Renal cortex interstitium (tissue), 11 donors: ENCODE data around the gene RNF217. TPM values are rescaled to one million over a fixed set of nuclear protein-coding genes. Genes with fewer than 3 reads are reported as not detected.

Experiments
- DNase-seq, 11 donors: peaks; one replicate each; pipeline ENCODE4 v3.0.0-alpha.2; 2013; ENCODE audit warnings: low read depth in 9 of 11, low spot score in 4 of 11; ENCODE audit errors: extremely low read depth in 1 of 11
- polyA plus RNA-seq, 3 donors: library from polyadenylated mRNA; unstranded; fragments of 120-200 nt; gene quantifications; one replicate each; pipeline ENCODE4 v1.2.1, GENCODE V29; 2013; ENCODE audit not compliant: insufficient read length in 3 of 3

The RNF217 gene
- polyA plus RNA-seq, 3 donors = 13.0 to 17.1 (median 14.1) TPM

DNA sequence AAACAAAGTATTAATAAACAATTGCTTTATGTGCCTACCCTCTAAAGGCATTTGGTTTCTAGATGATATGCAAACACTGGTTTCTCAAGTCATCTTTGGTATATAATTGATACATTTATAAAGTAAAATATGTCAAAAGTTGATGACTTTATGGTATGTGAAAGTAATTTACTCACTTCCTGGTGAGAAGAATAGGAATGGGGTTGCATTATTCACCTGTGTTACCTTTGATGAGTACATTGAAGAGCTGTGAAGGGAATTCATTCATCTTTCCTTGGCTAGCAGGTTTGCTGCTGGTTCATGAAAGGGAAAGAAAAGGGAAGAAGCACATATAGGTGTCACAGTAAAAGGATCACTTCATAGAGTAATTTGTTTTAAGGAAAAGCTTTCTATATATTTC, 20.4 kb downstream of the RNF217 start:
- no peak for DNase-seq

DNA sequence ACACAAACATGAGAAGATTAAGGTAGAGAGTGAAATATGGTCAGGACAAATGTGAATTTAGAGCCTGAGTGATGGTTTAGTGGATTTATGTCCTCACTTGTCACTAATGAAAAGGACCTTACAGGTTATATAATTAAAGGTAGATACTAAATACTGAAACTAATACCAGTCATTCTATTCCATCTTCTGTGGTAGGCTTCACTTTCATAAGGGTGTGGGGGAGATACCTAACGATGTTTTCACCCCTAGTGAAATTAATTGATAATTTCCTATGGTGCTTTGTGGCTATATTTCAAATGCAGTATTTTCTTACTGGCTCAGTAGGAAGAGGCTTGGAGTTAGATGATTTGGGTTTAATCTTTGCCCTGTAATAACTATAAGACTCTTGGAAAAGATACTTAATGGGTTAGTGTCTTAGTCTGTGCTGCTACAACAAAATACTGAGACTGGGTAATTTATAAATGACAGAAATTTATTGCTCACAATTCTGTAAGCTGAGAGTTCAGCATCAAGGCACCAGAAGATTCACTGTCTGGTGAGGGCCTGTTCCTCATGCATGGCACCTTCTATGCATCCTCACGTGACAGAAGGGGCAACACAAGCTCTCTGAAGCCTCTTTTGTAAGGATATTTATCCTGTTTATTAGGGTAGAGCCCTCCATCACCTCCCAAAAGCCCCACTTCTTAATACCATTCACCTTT, 21.3 kb downstream of the RNF217 start:
- DNase-seq = no peak

DNA sequence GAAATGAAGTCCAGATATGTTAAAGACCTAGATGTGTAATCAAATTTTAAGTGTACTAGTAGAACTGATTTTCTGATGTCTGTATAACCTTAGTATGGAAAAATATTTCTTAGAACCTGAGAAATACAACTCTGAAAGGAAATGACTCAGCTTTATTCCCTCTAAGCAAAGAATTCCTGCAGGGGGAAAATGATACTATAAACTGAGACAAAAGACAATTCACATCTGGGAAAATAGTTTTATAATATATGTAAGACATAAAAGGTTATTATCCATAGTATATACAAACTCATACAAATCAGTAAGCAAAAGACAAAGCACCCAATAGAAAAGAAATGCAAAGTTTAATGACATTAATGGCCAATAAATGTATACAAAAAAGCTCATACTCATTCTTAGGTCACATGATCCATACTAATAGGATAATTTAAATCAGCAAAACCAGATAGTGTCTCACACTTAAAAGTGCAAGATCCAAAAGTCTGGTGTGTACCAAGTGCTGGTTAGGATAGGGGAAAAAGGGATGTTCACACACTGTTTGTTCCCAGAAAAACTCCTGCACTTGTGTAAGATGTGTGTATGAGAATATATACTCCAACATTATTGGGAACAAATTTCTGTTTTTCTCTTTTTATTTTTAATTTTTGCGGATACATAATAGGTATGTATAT, 22.6 kb downstream of the RNF217 start:
- no peak for DNase-seq

DNA sequence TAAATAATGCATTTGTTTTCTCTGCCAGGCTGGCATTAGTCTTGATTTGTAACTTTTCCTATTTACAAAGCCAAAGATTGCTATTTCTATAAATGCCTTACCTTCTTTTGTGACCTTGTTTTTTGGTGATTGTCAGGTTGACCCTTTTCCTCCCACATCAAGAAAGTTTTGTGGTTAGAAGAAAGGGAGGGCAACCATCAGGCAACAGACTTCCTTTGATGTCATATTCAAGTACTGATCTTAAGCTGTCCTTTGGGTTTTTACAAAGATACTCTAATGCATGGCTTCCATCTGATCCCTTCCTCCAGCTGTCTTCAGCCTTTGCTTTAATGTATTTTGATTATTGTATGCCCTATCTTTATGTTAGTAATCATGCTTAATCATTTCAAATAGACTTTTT, 23.9 kb downstream of the RNF217 start:
- DNase-seq = no peak

DNA sequence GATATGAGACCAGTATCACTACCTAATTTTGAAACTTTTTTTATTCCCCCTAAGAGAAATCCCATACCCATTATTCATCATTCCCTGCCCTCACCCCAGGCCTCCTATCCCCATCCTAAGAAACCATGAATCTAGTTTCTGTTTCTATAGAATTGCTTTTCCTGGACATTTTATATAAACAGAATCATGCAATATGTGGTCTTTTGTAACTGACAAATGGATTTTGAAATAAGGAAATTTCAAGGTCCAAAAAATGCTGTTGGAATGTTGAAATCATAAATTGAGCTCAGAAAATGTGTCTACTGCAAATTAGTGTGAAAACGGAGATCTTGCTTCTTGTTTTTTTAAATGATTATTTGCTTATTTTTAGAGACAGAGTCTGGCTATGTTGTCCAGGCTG, 25.1 kb downstream of the RNF217 start:
- DNase-seq = no peak

DNA sequence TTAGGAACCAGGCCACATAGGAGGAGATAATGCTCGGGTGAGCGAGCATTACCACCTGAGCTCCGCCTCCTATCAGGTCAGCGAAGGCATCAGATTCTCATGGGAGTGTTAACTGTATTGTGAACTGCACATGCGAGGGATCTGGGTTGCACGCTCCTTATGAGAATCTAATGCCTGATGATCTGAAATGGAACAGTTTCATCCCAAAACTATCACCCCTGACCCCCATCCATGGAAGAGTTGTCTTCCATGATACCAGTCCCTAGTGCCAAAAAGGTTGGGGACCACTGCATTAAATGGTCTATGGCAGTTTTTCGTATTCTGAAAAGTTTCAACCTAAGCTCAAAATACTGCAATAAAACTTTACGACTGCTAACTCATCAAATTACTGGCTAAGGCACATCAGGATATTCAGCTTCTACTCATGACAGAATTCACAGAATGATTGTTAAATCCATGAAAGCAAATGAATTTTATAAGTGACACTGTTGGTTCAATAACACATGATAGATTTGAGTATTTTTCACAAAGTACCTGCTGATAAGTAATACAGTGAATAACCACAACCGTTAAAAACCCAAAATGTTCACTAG, 25.9 kb downstream of the RNF217 start:
- DNase-seq = no peak

DNA sequence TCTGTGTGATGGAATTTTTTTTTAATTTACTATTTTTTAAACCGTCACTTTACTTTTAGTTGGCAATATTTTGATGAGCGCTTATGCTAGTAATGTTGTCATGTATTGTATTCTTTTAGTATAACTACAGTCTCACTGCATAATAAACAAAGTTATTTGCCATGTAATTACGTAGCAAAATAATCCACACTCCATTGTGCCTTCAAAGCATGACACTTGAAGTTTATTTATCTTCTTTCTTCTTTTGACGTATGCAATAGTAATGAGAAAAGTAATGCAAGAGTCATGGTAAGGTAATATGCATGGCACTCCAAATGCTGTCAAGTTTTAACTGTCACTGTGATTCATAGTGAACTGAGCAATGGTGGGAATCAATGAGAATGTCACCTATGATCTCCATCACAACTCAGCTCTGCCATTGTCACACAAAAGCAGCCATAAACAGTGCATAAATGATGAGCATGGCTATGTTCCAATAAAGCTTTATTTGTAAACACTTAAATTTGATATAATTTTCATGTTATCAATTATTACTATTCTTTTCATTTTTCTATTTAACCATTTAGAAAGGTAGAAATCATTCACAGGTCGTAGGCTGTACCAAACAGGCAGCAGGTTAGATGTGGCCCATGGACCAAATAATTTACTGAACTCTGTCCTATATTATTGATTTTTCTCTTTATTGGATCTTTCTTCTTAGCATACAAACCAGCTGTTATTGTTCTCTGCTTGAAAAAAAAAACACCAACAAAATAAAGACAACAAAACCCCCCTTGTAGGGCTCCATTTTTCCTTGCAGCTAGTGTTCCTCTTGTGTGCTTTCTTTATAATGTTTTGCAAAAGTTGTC, 27.1 kb downstream of the RNF217 start:
- no peak for DNase-seq

DNA sequence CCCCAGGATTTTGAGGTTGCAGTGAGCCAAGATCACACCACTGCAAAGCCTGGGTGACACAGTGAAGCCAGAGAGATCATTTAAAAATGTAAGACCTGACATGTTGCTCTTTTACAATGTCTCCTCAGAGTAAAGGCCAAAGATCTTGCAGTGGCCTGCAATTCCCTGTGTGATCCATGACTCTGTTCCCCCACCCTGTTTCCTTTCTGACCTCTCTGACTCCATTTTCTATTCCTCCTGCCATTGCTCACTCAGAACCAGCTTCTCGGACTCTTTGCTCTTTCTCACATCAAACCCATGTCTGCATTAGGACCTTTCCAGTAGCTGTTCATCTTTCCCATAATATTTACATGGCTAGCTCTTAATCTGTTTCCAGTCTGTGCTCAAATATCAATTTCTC, 28.8 kb downstream of the RNF217 start:
- DNase-seq = no peak

DNA sequence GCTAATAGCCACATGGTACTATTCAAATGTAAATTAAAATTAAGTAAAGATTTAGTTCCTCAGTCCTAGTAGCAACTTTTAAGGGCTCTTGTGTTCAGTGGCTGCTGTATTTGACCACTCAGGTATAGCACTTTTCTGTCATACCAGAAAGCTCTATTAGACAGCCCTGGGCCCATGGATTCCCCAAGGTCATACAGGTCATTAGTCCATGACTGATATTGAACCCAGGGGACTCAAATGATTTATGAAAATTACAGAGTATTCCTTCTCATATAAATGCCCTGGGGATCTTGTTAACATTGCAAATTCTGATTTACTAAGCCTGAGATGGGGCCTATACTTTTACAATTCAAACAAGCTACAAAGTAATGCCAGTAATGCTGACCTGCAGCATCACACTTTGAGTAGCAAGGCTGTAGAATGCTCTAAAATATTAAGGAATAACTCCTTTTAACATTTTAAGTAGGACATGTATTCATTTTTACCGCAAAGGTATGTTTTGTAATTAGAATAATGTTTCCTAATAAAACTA, 29.6 kb downstream of the RNF217 start:
- DNase-seq = no peak

DNA sequence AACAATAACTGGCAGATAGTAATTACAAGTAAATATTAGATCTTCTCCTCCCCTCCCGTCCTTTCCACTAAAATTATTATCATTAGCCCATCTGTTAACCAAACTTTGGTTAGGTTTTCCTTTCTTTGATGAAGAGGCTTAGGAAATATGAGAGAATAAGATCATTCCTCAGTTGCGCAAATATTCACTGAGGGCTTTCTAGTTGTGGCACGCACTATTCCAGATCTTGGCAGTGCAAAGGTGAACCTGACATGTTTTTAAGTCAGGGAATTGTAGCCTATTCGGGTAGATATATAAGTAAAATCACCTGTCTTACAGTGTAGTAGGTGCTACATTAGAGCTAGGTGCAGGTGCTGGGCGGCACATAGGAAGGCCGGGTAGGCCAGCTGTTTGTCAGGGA, 31.1 kb downstream of the RNF217 start:
- DNase-seq = no peak

DNA sequence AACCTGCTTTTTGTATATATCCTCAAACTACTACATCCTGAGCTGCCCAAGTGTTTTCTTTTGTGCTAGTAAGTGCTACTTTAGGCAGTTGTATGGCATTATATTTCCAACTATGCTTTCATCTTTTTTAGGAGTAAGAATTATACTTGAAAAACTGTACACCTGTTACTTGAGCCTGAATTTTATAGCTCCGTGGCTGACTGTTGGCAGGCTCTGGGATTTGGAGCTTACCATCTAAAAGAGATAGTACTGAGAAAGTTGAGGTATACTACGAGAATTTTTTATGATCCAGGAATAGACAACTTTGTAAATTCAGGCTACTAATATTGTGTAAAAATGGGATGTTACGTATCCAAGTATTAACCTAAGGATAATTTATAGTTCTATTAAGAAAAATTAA, 32.4 kb downstream of the RNF217 start:
- no peak for DNase-seq

DNA sequence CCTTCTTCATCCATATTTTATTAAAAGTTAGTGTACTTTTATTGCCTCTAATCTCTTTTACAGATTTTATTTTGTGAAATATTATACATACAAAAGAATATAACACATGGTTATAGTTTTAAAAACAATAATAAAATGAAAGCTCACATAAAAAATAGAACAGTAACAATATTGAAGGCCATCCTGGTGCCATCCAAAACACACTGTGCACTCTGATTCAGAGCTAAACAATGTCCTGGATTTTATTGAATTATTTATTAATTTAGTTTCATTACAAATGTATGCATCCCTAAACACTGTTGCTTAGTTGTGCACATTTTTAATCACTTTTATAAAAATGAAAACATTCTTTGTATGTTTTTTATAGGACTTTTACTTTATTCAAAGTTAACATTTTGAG, 32.9 kb downstream of the RNF217 start:
- DNase-seq = no peak

DNA sequence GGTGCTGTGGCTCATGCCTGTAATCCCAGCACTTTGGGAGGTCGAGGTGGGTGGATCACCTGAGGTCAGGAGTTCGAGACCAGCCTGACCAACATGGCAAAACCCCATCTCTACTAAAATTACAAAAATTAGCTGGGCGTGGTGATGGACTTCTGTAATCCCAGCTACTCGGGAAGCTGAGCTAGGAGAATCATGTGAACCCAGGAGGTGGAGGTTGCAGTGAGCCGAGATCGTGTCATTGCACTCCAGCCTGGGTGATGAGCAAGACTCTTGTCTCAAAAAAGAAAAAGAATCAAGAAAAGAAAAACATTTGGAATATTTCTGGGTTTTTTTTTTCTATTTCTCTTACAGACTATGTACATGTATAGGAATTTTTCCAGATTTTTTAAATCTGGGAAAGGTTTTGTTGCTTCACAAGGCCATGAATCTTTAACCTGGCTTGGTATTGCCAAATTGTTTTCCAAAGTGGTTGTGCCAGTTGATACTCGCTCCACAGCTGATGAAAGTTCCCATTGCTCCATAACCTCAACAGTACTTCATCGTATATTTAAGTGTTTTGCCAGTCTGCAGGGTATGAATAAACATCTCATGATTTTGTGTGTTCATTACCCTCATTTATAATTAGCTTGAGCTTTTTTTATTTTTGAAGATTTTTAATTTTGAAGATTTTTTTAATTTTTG, 33.5 kb downstream of the RNF217 start:
- no peak for DNase-seq

DNA sequence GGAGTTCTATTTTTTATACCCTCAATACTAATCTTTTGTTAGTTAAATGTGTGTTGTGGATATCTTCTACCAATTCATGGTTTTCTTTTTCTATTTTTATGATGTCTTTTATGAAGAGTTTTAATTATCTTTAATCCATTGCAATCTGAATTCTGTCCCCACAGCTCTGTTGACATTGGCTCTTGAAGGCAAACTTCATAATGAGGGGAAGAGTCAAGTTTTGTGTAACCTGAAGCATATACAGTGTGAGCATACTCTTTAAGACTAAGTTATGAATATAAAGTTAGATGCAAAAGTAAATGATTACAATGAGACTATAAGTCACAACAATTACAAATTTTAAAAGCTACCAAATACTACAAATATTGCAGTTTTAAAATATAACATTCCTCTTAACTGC, 34.2 kb downstream of the RNF217 start:
- DNase-seq = no peak

DNA sequence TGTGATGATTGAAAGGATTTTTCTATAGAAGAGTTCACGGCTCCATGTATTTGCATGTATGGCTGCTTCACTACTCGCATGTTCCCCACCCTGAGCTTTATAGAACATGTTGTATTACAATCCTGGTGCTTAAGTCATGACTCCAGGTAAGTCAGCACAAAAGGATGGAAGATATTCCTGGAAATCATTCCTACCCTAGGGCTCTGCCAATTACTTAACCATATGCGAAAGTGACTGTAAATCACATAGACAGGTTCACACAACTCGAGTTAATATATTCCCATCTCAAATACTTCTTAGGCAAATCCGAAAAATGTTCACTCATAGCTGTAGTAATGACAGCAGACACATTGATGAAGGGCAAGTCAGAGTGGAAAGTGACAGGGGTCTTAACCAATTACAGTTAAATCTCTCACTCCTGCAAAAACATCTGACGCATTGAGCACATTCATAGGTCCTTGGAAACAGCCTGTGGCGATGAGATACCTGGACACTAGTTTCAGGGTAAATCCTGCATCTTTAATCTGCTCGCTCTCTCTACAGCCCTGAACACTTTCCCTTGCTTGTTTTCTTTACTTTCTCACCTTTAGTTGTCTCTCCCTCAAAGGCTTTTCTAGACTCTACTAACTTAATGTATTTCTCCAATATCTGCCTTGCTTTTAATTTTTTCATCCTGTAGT, 35.1 kb downstream of the RNF217 start:
- DNase-seq = no peak

DNA sequence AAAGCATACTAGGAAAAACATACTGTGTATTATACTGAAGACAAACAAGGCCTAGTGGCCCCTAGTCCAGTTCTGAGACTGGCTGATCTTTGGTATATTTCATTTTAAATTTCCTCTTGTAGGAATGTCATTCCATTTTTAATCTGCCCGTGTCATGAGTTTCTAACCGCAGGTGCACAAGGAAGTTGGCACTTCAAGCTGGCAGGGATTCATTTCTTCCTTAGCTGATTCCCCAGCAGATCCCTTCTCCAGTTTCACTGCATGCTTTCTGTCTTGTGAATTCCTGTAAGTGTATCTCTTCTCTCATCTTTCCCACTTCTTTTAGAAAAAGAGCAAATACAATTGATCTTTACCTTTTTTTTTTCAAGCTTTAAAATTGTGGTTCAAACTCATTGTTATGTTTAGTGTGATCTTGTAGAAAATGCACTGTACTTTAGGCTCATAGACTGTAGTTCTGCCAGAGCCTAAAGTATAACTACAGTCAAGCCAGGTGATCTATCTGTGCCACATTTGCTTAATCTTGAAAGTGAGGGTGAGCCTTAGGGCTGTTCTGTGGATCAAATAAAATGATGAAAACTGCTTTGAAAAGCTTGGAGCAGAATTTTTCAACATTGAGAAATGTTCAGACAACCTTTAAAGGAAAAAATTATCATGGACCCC, 37.0 kb downstream of the RNF217 start:
- DNase-seq = peak in 1 of 11 donors; percentile 16

DNA sequence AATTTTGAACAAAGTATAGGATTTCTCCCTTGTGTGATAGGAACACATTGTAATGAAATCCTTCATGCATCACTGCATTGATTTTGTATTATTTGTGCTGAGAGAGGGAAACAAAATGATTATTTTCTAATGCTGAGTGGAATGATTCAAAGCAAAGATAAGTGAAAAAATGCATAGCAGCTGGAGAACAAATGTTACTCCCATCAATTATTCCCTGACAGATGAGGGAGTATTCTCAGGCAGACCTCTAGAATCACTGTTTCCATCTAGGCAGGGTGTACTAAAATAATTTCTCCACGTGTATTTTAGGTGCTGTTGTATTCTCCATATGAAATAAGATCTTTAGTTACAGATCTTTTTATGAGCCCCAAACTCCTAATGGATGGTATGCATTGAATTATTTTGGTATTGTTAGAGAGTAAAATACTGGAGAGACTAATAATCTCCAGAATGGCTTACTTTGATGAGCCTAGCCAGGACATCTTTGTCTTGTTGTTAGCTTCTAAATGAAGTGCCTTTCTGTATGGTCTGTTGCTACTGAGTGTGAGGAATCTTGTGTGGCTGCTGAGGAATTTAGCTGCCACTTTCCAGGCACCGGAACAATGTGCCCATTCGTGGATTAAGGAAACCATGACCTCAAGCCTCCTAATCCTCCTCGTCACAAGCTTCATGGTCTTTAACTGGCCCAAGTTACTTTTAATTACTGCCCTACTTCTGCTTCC, 39.6 kb downstream of the RNF217 start:
- DNase-seq = peak in 1 of 11 donors; percentile 25
